Ovary (tissue), 9 donors: Measurements from ENCODE around the gene WDR36. TPM values are rescaled to one million over a fixed set of nuclear protein-coding genes. Genes with fewer than 3 reads are reported as not detected.

Experiments
- DNase-seq, 5 donors: peaks; one replicate each; pipeline ENCODE4 v3.0.0-alpha.2; 2019 to 2020
- H3K27ac ChIP-seq, 2 donors: fragments of 200-600 bp; one replicate each; pipeline versions ENCODE4 v1.5.1 to v1.8.0; 2019 to 2022
- H3K27me3 ChIP-seq: fragments of 200-600 bp; one replicate; pipeline ENCODE4 v1.8.0; 2022
- H3K36me3 ChIP-seq: fragments of 200-600 bp; sonication (generic); one replicate; pipeline ENCODE4 v1.5.1; 2019
- H3K4me1 ChIP-seq: one replicate; pipeline ENCODE4 v1.8.1; 2013; ENCODE audit warnings: mild to moderate bottlenecking, moderate library complexity; ENCODE audit not compliant: insufficient read depth
- H3K4me3 ChIP-seq: fragments of 200-600 bp; sonication (generic); one replicate; pipeline ENCODE4 v1.5.1; 2017
- H3K9me3 ChIP-seq, 2 donors: fragments of 200-600 bp in 1 of 2; sonication (generic) in 1 of 2; one replicate each; pipeline versions ENCODE4 v1.5.1 to v1.8.1; 2013 to 2019; ENCODE audit warnings: mild to moderate bottlenecking in 1 of 2, moderate library complexity in 1 of 2
- CTCF ChIP-seq, 3 donors: fragments of 450-650 bp in 2 of 3; fragments of 200-600 bp in 1 of 3; IDR thresholded peaks; one replicate each; pipeline versions ENCODE4 v1.5.1 to v1.8.0; 2016 to 2022; ENCODE audit warnings: antibody characterized with exemption in 3 of 3, mild to moderate bottlenecking in 1 of 3
- EP300 ChIP-seq: sonication (generic); formaldehyde crosslinking; IDR thresholded peaks from one replicate; pipeline ENCODE4 v1.6.1; 2017; ENCODE audit warnings: antibody characterized with exemption
- POLR2A ChIP-seq: fragments of 450-650 bp; IDR thresholded peaks from one replicate; pipeline ENCODE4 v1.6.1; 2017; ENCODE audit warnings: antibody characterized with exemption, mild to moderate bottlenecking, moderate library complexity
- WGBS, 3 donors: extraction: QIAGEN DNeasy Blood & Tissue Kit in 1 of 3; methylation state at CpG; one replicate each; pipeline versions ENCODE4 v1.1.5 to v1.1.7; 2013 to 2017; 5-methylcytosine and 5-hydroxymethylcytosine counted together
- intact Hi-C, 4 donors: fragments of 100-400 bp; cut with DNase I; formaldehyde crosslinking; loops; one replicate each; pipeline versions ENCODE4 v1.11.0 to v1.15.1; 2022 to 2023
- polyA plus RNA-seq, 2 donors: library from polyadenylated mRNA; stranded (reverse); fragments of 200-250 nt in 1 of 2; fragments of 350-450 nt in 1 of 2; fragmentation: Illumina TruSeq in 1 of 2; extraction: RNeasy Lipid Tissue Mini Kit (QIAGEN cat#74804) in 1 of 2; gene quantifications; one replicate each; pipeline ENCODE4 v1.2.3, GENCODE V29; 2013 to 2014
- total RNA-seq, 7 donors: library from RNA; depleted of rRNA in 2 of 7; stranded (reverse); fragments of >200 nt in 2 of 7; fragmentation: NEBNext Ultra II Directional in 3 of 7; extraction: Animal tissue kit (Norgen Biotek cat#: 25700) in 3 of 7; gene quantifications; one replicate each; pipeline versions ENCODE4 v1.1.0 to v1.2.4, GENCODE V29; 2016 to 2023
- donor health status: DM: no; HTN: no; CAD: no; lungs with moderate emphysema.
- donor health status: DM: no; HTN: no; CAD: no.
- donor health status: Bipolar disorder and iron deficiency.
- donor health status: DM: yes; HTN: yes; CAD: no.
- donor health status: DM: no; HTN: no; CAD: no.
- donor health status: DM: yes; HTN: yes; CAD: no.

WDR36 gene
- total and polyA plus RNA-seq, 9 donors = 7.0 to 36.9 (median 24.9) TPM

- H3K4me3 ChIP-seq = no peak overlapping the region
- TF ChIP-seq CTCF (IDR thresholded peaks at IDR 0.05) = no peak
- TF ChIP-seq EP300 = no peak
- TF ChIP-seq POLR2A = no peak
- H3K36me3 ChIP-seq = no peaks in the 10 kb centered on the region
- peak in 2 of 5 donors; percentile 35 to 36 for DNase-seq
- H3K27me3 ChIP-seq = no peaks in the 10 kb centered on the region
- intact Hi-C loops = no loop called here
- peak overlapping the region in 1 of 2 donors; percentile 10 for H3K27ac ChIP-seq
- H3K4me1 ChIP-seq = peaks cover 14% of the 10 kb centered on the region
- H3K9me3 ChIP-seq = no peaks in the 10 kb centered on the region
- 48 to 62% (median 62%) methylated on average over 1 of the region's 1 CpG for WGBS, 3 donors
Measured at GRCh38 chr5:111133436-111133751, 41.2 kb downstream of the WDR36 start.

- no peaks in the 10 kb centered on the region for H3K36me3 ChIP-seq
- H3K27ac ChIP-seq = peak overlapping the region in 1 of 2 donors; percentile 39
- DNase-seq = peak in 2 of 5 donors; percentile 25
- H3K9me3 ChIP-seq = no peaks in the 10 kb centered on the region
- no peak overlapping the region for H3K4me3 ChIP-seq
- TF ChIP-seq EP300 (no peak), POLR2A (no peak), CTCF (IDR thresholded peaks at IDR 0.05) (no peak)
- 6 to 10% (median 7%) methylated on average over 4 of the region's 4 CpGs for WGBS, 3 donors
- no peaks in the 10 kb centered on the region for H3K27me3 ChIP-seq
- peaks cover 14% of the 10 kb centered on the region for H3K4me1 ChIP-seq
- intact Hi-C loops = no loop called here
Measured at GRCh38 chr5:111134087-111134486, 41.9 kb downstream of the WDR36 start.

GRCh38 chr5:111134864-111135263 lies 42.7 kb downstream of the WDR36 start:
- H3K27me3 ChIP-seq = no peaks in the 10 kb centered on the region
- no peak overlapping the region for H3K4me3 ChIP-seq
- TF ChIP-seq CTCF (IDR thresholded peaks at IDR 0.05) (no peak), POLR2A (no peak), EP300 (no peak)
- no peak for DNase-seq
- 52 to 64% (median 58%) methylated on average over 2 of the region's 2 CpGs for WGBS, 3 donors
- no peaks in the 10 kb centered on the region for H3K36me3 ChIP-seq
- intact Hi-C loops = no loop called here
- H3K4me1 ChIP-seq = peaks cover 14% of the 10 kb centered on the region
- H3K9me3 ChIP-seq = no peaks in the 10 kb centered on the region
- peak overlapping the region in 1 of 2 donors; percentile 39 for H3K27ac ChIP-seq

- no peak overlapping the region for H3K27ac ChIP-seq
- WGBS, 3 donors = 90 to 100% (median 95%) methylated on average over 1 of the region's 1 CpG
- intact Hi-C loops = no loop called here
Measured at GRCh38 chr5:111135363-111135762, 43.2 kb downstream of the WDR36 start.

More at GRCh38 chr5:111135363-111135762, 43.2 kb downstream of the WDR36 start:
- no peak for DNase-seq
- TF ChIP-seq EP300 (no peak), POLR2A (no peak), CTCF (IDR thresholded peaks at IDR 0.05) (no peak)
- Histone ChIP-seq H3K36me3 (no peaks in the 10 kb centered on the region), H3K4me3 (no peak overlapping the region), H3K27me3 (no peaks in the 10 kb centered on the region), H3K9me3 (no peaks in the 10 kb centered on the region), H3K4me1 (peaks cover 14% of the 10 kb centered on the region)
